GM06990 (cell line): ENCODE measurements around the gene ALPP.

Source experiments
- DNase-seq: peaks from one replicate; pipeline ENCODE4 v3.0.0-alpha.2; 2011; ENCODE audit not compliant: insufficient read length; ENCODE audit errors: extremely low read depth
- H3K27me3 ChIP-seq: replicated peaks from 2 replicates; pipeline ENCODE4 v1.6.0; 2011; ENCODE audit warnings: low read length; ENCODE audit not compliant: control insufficient read depth, insufficient read depth
- H3K36me3 ChIP-seq: 2 replicates; pipeline ENCODE4 v1.5.1; 2011; ENCODE audit warnings: low read length; ENCODE audit not compliant: control insufficient read depth, insufficient read depth
- H3K4me3 ChIP-seq: replicated peaks from 2 replicates; pipeline ENCODE4 v1.5.1; 2011; ENCODE audit warnings: low read depth, mild to moderate bottlenecking, control low read depth, low read length
- TF ChIP-seq, protein P1 (sequence below): IDR thresholded peaks from 2 replicates; pipeline ENCODE4 v1.5.1; 2011; ENCODE audit warnings: low read length, control low read depth, mild to moderate bottlenecking, inconsistent platforms; ENCODE audit not compliant: insufficient read depth, poor library complexity, severe bottlenecking

The ALPP gene

GRCh38 chr2:232351686-232352510 is 26.7 kb upstream of the ALPP start:
- no peak overlapping the region for H3K4me3 ChIP-seq
- DNase-seq = no peak
- TF ChIP-seq, protein P1, sequence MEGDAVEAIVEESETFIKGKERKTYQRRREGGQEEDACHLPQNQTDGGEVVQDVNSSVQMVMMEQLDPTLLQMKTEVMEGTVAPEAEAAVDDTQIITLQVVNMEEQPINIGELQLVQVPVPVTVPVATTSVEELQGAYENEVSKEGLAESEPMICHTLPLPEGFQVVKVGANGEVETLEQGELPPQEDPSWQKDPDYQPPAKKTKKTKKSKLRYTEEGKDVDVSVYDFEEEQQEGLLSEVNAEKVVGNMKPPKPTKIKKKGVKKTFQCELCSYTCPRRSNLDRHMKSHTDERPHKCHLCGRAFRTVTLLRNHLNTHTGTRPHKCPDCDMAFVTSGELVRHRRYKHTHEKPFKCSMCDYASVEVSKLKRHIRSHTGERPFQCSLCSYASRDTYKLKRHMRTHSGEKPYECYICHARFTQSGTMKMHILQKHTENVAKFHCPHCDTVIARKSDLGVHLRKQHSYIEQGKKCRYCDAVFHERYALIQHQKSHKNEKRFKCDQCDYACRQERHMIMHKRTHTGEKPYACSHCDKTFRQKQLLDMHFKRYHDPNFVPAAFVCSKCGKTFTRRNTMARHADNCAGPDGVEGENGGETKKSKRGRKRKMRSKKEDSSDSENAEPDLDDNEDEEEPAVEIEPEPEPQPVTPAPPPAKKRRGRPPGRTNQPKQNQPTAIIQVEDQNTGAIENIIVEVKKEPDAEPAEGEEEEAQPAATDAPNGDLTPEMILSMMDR = no peak
- no peaks in the 10 kb centered on the region for H3K36me3 ChIP-seq
- peaks cover 3% of the 10 kb centered on the region for H3K27me3 ChIP-seq

DNA sequence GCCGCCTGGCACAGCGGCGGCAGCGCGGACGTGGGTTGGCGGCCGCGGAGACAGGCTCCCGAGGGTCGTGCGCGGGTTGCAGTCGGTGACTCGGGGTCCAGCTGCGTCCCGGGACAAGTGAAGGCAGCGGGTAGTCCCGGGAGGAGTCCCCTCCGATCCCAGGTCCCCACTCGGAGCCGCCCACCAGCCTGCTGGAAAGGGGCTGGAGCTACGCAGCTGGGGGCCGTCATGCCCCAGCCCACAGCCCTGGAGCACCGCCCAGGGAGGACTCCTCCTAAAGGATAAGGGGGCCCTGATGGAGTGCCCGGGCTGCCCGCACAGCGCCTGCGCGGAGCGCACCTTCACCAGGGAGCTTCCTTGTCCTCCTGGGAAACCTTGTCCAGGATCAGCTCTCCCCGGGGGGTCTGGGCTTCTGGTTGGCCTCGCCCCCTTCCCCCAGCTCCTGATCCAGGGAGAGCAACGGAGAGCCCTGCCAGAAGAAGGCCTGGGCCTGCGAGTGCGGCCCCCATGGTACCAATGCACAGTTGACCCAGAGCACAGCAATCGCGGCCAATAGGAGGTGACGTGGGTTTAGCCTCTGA is 25.9 kb upstream of the ALPP start:
- Histone ChIP-seq H3K36me3 (no peaks in the 10 kb centered on the region), H3K4me3 (no peak overlapping the region), H3K27me3 (peaks cover 3% of the 10 kb centered on the region)
- DNase-seq = no peak
- TF ChIP-seq, protein P1 = no peak

DNA sequence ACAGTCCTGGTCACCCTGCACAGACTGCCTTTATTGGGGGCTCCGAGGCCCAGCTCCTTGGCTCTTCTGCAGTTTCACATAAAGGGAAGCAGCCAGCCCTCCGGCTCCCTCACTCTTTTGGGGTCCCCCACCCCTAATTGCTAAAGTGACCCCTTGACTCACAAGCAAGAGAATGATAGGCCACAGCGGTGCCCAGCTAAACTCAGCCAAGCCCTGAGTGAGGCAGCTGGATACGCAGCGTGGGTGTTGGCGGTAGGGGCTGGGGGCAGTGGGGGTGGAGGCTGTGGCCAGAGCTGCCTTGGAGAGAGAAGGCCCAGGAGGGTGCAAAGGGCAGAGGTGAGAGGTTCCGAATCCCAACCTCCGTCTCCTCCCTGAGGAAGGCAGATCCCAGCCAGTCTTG is 25.5 kb upstream of the ALPP start:
- peaks cover 3% of the 10 kb centered on the region for H3K27me3 ChIP-seq
- DNase-seq = no peak
- no peak overlapping the region for H3K4me3 ChIP-seq
- TF ChIP-seq, protein P1 = no peak
- H3K36me3 ChIP-seq = no peaks in the 10 kb centered on the region

- peaks cover 3% of the 10 kb centered on the region for H3K27me3 ChIP-seq
- no peak overlapping the region for H3K4me3 ChIP-seq
- no peak for DNase-seq
- no peaks in the 10 kb centered on the region for H3K36me3 ChIP-seq
- TF ChIP-seq, protein P1 = no peak
Observed at GRCh38 chr2:232353660-232354059, 24.9 kb upstream of the ALPP start.

- TF ChIP-seq, protein P1 = no peak
- H3K4me3 ChIP-seq = no peak overlapping the region
- no peaks in the 10 kb centered on the region for H3K36me3 ChIP-seq
- DNase-seq = no peak
- peaks cover 3% of the 10 kb centered on the region for H3K27me3 ChIP-seq
Observed at GRCh38 chr2:232354069-232354468, 24.5 kb upstream of the ALPP start.
